GM19239 (cell line): ENCODE measurements around the gene GATA6.
"Not testable (repeated sequence)": the region's sequence is repeated elsewhere in the genome, so short reads cannot be mapped to it uniquely, and the experiment has no call there.

Experiments used
- DNase-seq: peaks from one replicate; pipeline ENCODE4 v3.0.0; 2011; ENCODE audit warnings: low spot score; ENCODE audit not compliant: insufficient read length
- FAIRE-seq: peaks from 2 replicates; lab custom pipeline; 2011; peaks lifted over from hg19 to GRCh38; lab: Jason Lieb, UNC

Gene GATA6

GRCh38 chr18:22179174-22179573 lies 9.8 kb downstream of the GATA6 start:
- FAIRE-seq (no peak), DNase-seq (no peak)

GRCh38 chr18:22179631-22180030 lies 10.2 kb downstream of the GATA6 start:
- no peak for FAIRE-seq

GRCh38 chr18:22180722-22181121 lies 11.3 kb downstream of the GATA6 start:
- DNase-seq (no peak), FAIRE-seq (no peak)

More at GRCh38 chr18:22179631-22180030, 10.2 kb downstream of the GATA6 start:
- no peak for DNase-seq

- FAIRE-seq (no peak), DNase-seq (no peak)
Measured at GRCh38 chr18:22182884-22183697, 13.7 kb downstream of the GATA6 start.

- DNase-seq = no peak
Measured at GRCh38 chr18:22183698-22184170, 14.3 kb downstream of the GATA6 start.

GRCh38 chr18:22184573-22184972 lies 15.2 kb downstream of the GATA6 start:
- not testable (repeated sequence) for DNase-seq, FAIRE-seq

More at GRCh38 chr18:22183698-22184170, 14.3 kb downstream of the GATA6 start:
- no peak for FAIRE-seq

GRCh38 chr18:22185273-22185672 lies 15.9 kb downstream of the GATA6 start:
- DNase-seq = no peak
- no peak for FAIRE-seq

- FAIRE-seq = no peak
- no peak for DNase-seq
Measured at GRCh38 chr18:22185771-22186386, 16.5 kb downstream of the GATA6 start.

GRCh38 chr18:22186484-22186971 lies 17.1 kb downstream of the GATA6 start:
- DNase-seq = no peak
- FAIRE-seq = no peak

- DNase-seq = no peak
- FAIRE-seq = no peak
Measured at GRCh38 chr18:22188559-22189267, 19.3 kb downstream of the GATA6 start.

- no peak for FAIRE-seq
- DNase-seq = no peak
Measured at GRCh38 chr18:22189449-22190166, 20.2 kb downstream of the GATA6 start.

GRCh38 chr18:22191346-22191695 lies 21.9 kb downstream of the GATA6 start:
- DNase-seq = no peak
- no peak for FAIRE-seq

- FAIRE-seq (no peak), DNase-seq (no peak)
Measured at GRCh38 chr18:22191923-22192322, 22.5 kb downstream of the GATA6 start.

- FAIRE-seq = no peak
- no peak for DNase-seq
Measured at GRCh38 chr18:22193466-22193865, 24.1 kb downstream of the GATA6 start.

- no peak for FAIRE-seq
Measured at GRCh38 chr18:22194151-22194598, 24.8 kb downstream of the GATA6 start.

GRCh38 chr18:22195052-22195451 lies 25.7 kb downstream of the GATA6 start:
- DNase-seq (no peak), FAIRE-seq (no peak)

More at GRCh38 chr18:22194151-22194598, 24.8 kb downstream of the GATA6 start:
- DNase-seq = no peak

GRCh38 chr18:22196943-22197342 lies 27.6 kb downstream of the GATA6 start:
- FAIRE-seq = not testable (repeated sequence)

GRCh38 chr18:22197668-22198067 lies 28.3 kb downstream of the GATA6 start:
- no peak for FAIRE-seq
- DNase-seq = no peak

More at GRCh38 chr18:22196943-22197342, 27.6 kb downstream of the GATA6 start:
- DNase-seq = not testable (repeated sequence)

GRCh38 chr18:22198163-22198562 lies 28.8 kb downstream of the GATA6 start:
- DNase-seq = no peak
- no peak for FAIRE-seq

GRCh38 chr18:22199005-22199404 lies 29.6 kb downstream of the GATA6 start:
- DNase-seq (no peak), FAIRE-seq (no peak)
